GM23248 (cell line): Measurements from ENCODE around the gene LOXL4. TPM values are rescaled to one million over a fixed set of nuclear protein-coding genes. Genes with fewer than 3 reads are reported as not detected.

Experiments used
- DNase-seq: peaks from one replicate; pipeline ENCODE4 v3.0.0-alpha.2; 2015
- H2AFZ ChIP-seq: fragments of 200-600 bp; sonication (generic); 2 replicates; pipeline ENCODE4 v1.6.1; 2016; ENCODE audit warnings: antibody characterized with exemption
- H3F3A ChIP-seq: fragments of 200-600 bp; sonication (generic); 2 replicates; pipeline ENCODE4 v1.6.1; 2016; ENCODE audit warnings: mild to moderate bottlenecking, antibody characterized with exemption, mixed run types; ENCODE audit not compliant: insufficient read depth
- H3K27ac ChIP-seq: fragments of 200-600 bp; sonication (generic); 2 replicates; pipeline ENCODE4 v1.5.1; 2016; ENCODE audit warnings: mild to moderate bottlenecking
- H3K27me3 ChIP-seq: fragments of 200-600 bp; sonication (generic); replicated peaks from 2 replicates; pipeline ENCODE4 v1.6.1; 2016; ENCODE audit warnings: mild to moderate bottlenecking; ENCODE audit not compliant: insufficient read depth
- H3K36me3 ChIP-seq: fragments of 200-600 bp; sonication (generic); 2 replicates; pipeline ENCODE4 v1.6.1; 2016; ENCODE audit warnings: low read depth, mild to moderate bottlenecking
- H3K4me1 ChIP-seq: fragments of 200-600 bp; sonication (generic); 2 replicates; pipeline ENCODE4 v1.6.1; 2016; ENCODE audit warnings: mild to moderate bottlenecking; ENCODE audit not compliant: insufficient read depth
- H3K4me2 ChIP-seq: fragments of 200-600 bp; sonication (generic); one replicate; pipeline ENCODE4 v1.6.1; 2016; ENCODE audit warnings: mild to moderate bottlenecking; ENCODE audit not compliant: unreplicated experiment
- H3K4me3 ChIP-seq: fragments of 200-600 bp; sonication (generic); 2 replicates; pipeline ENCODE4 v1.5.1; 2016; ENCODE audit warnings: mild to moderate bottlenecking
- H3K79me2 ChIP-seq: fragments of 200-600 bp; sonication (generic); 2 replicates; pipeline ENCODE4 v1.6.1; 2016; ENCODE audit warnings: mild to moderate bottlenecking; ENCODE audit not compliant: insufficient read depth
- H3K9ac ChIP-seq: fragments of 200-600 bp; sonication (generic); 2 replicates; pipeline ENCODE4 v1.6.1; 2016; ENCODE audit warnings: mild to moderate bottlenecking
- H3K9me2 ChIP-seq: fragments of 200-600 bp; sonication (generic); 2 replicates; pipeline ENCODE4 v1.6.1; 2016; ENCODE audit warnings: mixed run types, mild to moderate bottlenecking, moderate library complexity; ENCODE audit not compliant: insufficient read depth
- H3K9me3 ChIP-seq: fragments of 200-600 bp; sonication (generic); one replicate; pipeline ENCODE4 v1.6.1; 2017; ENCODE audit warnings: low read depth
- H4K20me1 ChIP-seq: fragments of 200-600 bp; sonication (generic); 2 replicates; pipeline ENCODE4 v1.6.0; 2016; ENCODE audit not compliant: insufficient read depth
- EZH2 ChIP-seq: fragments of 200-600 bp; sonication (generic); IDR thresholded peaks from 2 replicates; pipeline ENCODE4 v1.6.1; 2018; ENCODE audit warnings: antibody characterized with exemption, mild to moderate bottlenecking; ENCODE audit not compliant: insufficient read depth, poor library complexity, severe bottlenecking
- EZH2phosphoT487 ChIP-seq: fragments of 200-600 bp; sonication (generic); IDR thresholded peaks from 2 replicates; pipeline ENCODE4 v1.6.1; 2018; ENCODE audit warnings: antibody characterized with exemption, moderate library complexity, mild to moderate bottlenecking, low read depth; ENCODE audit not compliant: insufficient read depth
- WGBS, 2 experiments: methylation state at CpG; one replicate each; pipeline ENCODE4 v1.1.6; 2015 to 2017; ENCODE audit warnings: low lambda C conversion rate in 2 of 2, low coverage in 1 of 2; ENCODE audit errors: missing lambda C conversion rate in 2 of 2; 5-methylcytosine and 5-hydroxymethylcytosine counted together
- in situ Hi-C: fragments of 300-500 bp; cut with MboI; formaldehyde crosslinking; loops from 2 replicates; pipeline ENCODE4 v1.15.0; 2020
- polyA plus RNA-seq: library from polyadenylated mRNA; unstranded; fragments of >200 nt; fragmentation: Nextera tagmentation; extraction: Ambion mirVana; gene quantifications from 2 replicates; pipeline ENCODE4 v1.2.1, GENCODE V29; 2016
- total RNA-seq: library from RNA; depleted of rRNA; stranded (reverse); fragments of >200 nt; shearing (Covaris generic); gene quantifications from 2 replicates; pipeline ENCODE4 v1.2.3, GENCODE V29; 2014

The LOXL4 gene
- total and polyA plus RNA-seq, 2 experiments from 2014 or later: 319 to 496 TPM

DNA sequence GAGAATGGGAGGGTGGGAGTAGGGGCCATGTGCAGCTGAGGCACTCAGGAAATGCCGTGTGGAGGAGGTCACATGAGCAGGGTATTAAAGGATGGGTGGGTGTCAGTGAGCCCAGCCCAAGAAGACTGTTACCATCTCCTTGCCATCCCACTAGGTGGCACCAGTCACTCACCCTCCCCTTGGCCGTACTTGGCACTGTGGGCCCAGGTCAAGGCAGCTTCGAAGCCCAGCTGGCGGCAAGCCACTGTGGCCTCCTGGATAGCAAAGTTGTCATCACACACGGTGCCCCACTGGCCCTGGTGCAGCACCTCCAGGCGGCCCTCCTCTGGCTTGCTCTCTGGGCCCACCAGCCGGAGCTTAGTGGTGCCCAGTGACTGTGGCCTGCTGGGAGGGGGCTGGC is 5.4 kb downstream of the LOXL4 start:
- no peaks in the 10 kb centered on the region for H3K27me3 ChIP-seq
- peak; percentile 81 for DNase-seq
- peaks cover 13% of the 10 kb centered on the region; the same call in 1 of the 2 replicates for H3K4me1 ChIP-seq
- H3K79me2 ChIP-seq: peaks cover 21% of the 10 kb centered on the region
- H4K20me1 ChIP-seq: no peaks in the 10 kb centered on the region
- TF ChIP-seq EZH2phosphoT487 (no peak), EZH2 (no peak)
- no peak overlapping the region for H3K4me2 ChIP-seq
- peaks cover 12% of the 10 kb centered on the region; the same call in 1 of the 2 replicates for H3K36me3 ChIP-seq
- H3K9ac ChIP-seq: no peak overlapping the region
- H3K9me3 ChIP-seq: no peaks in the 10 kb centered on the region
- no peak overlapping the region for H3K4me3 ChIP-seq
- no peaks in the 10 kb centered on the region for H3K9me2 ChIP-seq
- no peak overlapping the region for H3K27ac ChIP-seq
- no peak overlapping the region for H2AFZ ChIP-seq
- 35 to 39% methylated on average over 7 of the region's 7 CpGs for WGBS, 2 experiments
- in situ Hi-C loops: no loop called here
- peaks cover 44% of the 10 kb centered on the region for H3F3A ChIP-seq

DNA sequence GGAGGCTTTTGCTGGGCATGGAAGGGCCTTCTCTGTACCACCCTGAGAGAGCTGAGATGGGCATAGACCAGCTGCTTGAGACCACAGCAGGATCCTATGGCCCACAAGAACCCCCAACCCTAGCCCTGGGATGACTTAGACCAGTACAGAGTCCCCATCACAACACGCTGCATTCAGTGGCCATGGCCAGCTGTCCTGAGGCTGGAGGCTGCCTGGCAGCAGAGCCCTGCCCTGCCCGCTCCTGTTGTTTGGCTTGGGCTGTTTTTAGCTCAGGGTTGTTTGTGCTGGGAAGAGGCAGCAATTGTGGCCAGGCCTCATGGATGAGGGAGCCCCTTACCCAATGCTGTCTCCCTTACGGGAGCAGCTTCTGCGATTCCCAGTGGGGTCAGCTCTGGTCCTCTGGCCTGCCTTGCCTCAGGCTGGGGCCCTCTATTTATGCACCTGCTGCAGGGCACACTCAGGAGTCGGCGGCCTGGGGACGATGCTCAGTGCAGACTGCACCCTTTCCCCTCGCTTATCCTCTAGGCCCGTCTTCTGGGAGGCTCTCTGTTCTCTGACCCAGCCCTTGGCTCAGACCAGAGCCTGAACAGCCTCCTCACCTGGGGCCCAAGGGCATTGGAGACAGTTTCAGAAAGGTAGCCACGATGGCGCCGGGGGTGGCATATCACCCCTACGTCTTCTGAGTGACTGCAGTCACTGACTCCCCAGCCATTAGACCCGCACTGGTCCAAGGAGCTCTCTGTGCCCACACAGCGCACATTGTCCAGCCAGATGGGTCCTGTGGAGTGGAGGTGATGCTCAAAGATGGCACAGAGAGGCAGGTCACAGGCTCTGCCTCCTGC is 6.3 kb downstream of the LOXL4 start:
- Histone ChIP-seq H3K4me2 (no peak overlapping the region), H3K4me3 (no peak overlapping the region), H2AFZ (no peak overlapping the region), H3K4me1 (peaks cover 13% of the 10 kb centered on the region; the same call in 1 of the 2 replicates), H3K9me2 (no peaks in the 10 kb centered on the region), H3F3A (peaks cover 53% of the 10 kb centered on the region), H3K27ac (no peak overlapping the region), H3K36me3 (peaks cover 12% of the 10 kb centered on the region; the same call in 1 of the 2 replicates), H3K9ac (no peak overlapping the region), H3K27me3 (no peaks in the 10 kb centered on the region), H4K20me1 (no peaks in the 10 kb centered on the region), H3K9me3 (no peaks in the 10 kb centered on the region), H3K79me2 (peaks cover 13% of the 10 kb centered on the region)
- no peak for DNase-seq
- TF ChIP-seq EZH2 (no peak), EZH2phosphoT487 (no peak)
- WGBS, 2 experiments: 83 to 86% methylated on average over 14 to 15 of the region's 15 CpGs
- in situ Hi-C loops: no loop called here

DNA sequence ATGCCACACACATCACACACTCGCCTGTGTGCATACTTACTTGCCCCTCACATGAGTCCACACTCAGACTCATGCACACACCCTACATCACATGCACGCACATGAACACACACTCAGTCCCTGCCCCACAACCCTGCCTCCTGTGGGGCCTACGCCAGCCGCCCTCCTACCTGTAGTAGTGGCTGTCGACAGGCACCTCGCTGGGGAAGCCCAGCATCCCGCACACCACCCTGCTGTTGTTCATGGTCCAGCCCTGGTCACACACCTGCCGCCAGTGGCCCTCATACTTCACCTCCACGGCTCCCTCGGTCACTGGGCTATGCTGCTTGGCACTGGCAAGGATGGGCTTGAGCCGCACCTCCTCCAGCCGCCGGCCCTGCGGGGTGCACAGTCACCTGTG is 7.2 kb downstream of the LOXL4 start:
- TF ChIP-seq EZH2 (no peak), EZH2phosphoT487 (no peak)
- 86 to 88% methylated on average over 14 of the region's 14 CpGs for WGBS, 2 experiments
- no peaks in the 10 kb centered on the region for H3K9me3 ChIP-seq
- H3K9ac ChIP-seq: no peak overlapping the region
- peaks cover 10% of the 10 kb centered on the region; the same call in 1 of the 2 replicates for H3K4me1 ChIP-seq
- H2AFZ ChIP-seq: no peak overlapping the region
- no peaks in the 10 kb centered on the region for H4K20me1 ChIP-seq
- in situ Hi-C loops: no loop called here
- peaks cover 61% of the 10 kb centered on the region for H3F3A ChIP-seq
- H3K36me3 ChIP-seq: peaks cover 21% of the 10 kb centered on the region; the same call in 1 of the 2 replicates
- no peaks in the 10 kb centered on the region for H3K27me3 ChIP-seq
- DNase-seq: no peak
- peaks cover 4% of the 10 kb centered on the region for H3K79me2 ChIP-seq
- H3K4me3 ChIP-seq: no peak overlapping the region
- H3K27ac ChIP-seq: peak overlapping the region; percentile 25; the same call in 1 of the 2 replicates
- no peaks in the 10 kb centered on the region for H3K9me2 ChIP-seq
- H3K4me2 ChIP-seq: no peak overlapping the region

DNA sequence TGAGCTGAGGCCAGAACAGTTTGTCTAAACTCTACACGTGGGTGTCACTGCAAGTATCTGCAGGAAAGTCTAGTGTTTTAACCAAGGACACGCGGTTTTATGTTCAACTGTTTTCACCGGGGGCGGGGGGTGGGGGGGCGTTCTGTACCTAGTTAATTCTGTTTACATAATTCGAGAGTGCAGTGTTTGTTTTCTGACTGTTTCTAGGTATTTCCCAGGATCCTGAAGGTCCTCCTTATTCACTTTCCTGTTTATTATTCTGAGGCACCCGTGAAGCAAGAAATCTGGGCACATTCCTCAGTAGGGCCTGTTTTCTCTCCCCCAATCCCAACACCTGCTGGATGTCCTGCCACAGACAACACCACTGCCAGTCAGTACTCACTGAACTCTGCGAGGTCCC is 7.6 kb downstream of the LOXL4 start:
- DNase-seq: no peak

More for the DNA sequence above, 7.6 kb downstream of the LOXL4 start:
- Histone ChIP-seq H3K27me3 (no peaks in the 10 kb centered on the region), H3K4me3 (no peak overlapping the region), H3K4me2 (no peak overlapping the region), H3K4me1 (peaks cover 6% of the 10 kb centered on the region; the same call in 1 of the 2 replicates), H3K9me2 (no peaks in the 10 kb centered on the region), H3K79me2 (no peaks in the 10 kb centered on the region), H3K27ac (peak overlapping the region; percentile 25; the same call in 1 of the 2 replicates), H3K36me3 (peaks cover 23% of the 10 kb centered on the region; the same call in 1 of the 2 replicates), H4K20me1 (no peaks in the 10 kb centered on the region), H3K9ac (no peak overlapping the region), H3F3A (peaks cover 62% of the 10 kb centered on the region), H3K9me3 (no peaks in the 10 kb centered on the region), H2AFZ (no peak overlapping the region)
- TF ChIP-seq EZH2phosphoT487 (no peak), EZH2 (no peak)
- WGBS, 2 experiments: 26 to 30% methylated on average over 7 to 9 of the region's 9 CpGs
- in situ Hi-C loops: no loop called here
